Spleen (tissue), 11 donors: Measurements from ENCODE around the gene TNFSF15. TPM values are rescaled to one million over a fixed set of nuclear protein-coding genes. Genes with fewer than 3 reads are reported as not detected.

Experiments used
- DNase-seq: peaks from one replicate; pipeline ENCODE4 v3.0.0-alpha.2; 2020
- H3K27ac ChIP-seq, 8 donors: fragments of 200-600 bp; sonication (generic) in 7 of 8; 1 replicate in 4 of 8; 2 replicates in 4 of 8; pipeline versions ENCODE4 v1.5.0 to v1.8.0; 2016 to 2021; ENCODE audit warnings: inconsistent platforms in 4 of 8, mild to moderate bottlenecking in 4 of 8, moderate library complexity in 1 of 8
- H3K27me3 ChIP-seq, 7 donors: fragments of 200-600 bp; sonication (generic) in 6 of 7; replicated peaks in 1 of 7; 1 replicate in 4 of 7; 2 replicates in 3 of 7; pipeline versions ENCODE4 v1.5.0 to v1.8.0; 2016 to 2021; ENCODE audit warnings: inconsistent platforms in 3 of 7, mild to moderate bottlenecking in 1 of 7
- H3K36me3 ChIP-seq, 6 donors: fragments of 200-600 bp; sonication (generic) in 5 of 6; 1 replicate in 4 of 6; 2 replicates in 2 of 6; pipeline versions ENCODE4 v1.5.0 to v1.8.0; 2016 to 2021; ENCODE audit warnings: inconsistent platforms in 2 of 6
- H3K4me1 ChIP-seq, 6 donors: fragments of 200-600 bp; sonication (generic) in 5 of 6; 1 replicate in 3 of 6; 2 replicates in 3 of 6; pipeline versions ENCODE4 v1.5.0 to v1.8.0; 2016 to 2021; ENCODE audit warnings: inconsistent platforms in 3 of 6
- H3K4me3 ChIP-seq, 8 donors: fragments of 200-600 bp; sonication (generic) in 7 of 8; 1 replicate in 4 of 8; 2 replicates in 4 of 8; pipeline versions ENCODE4 v1.5.0 to v1.8.0; 2016 to 2021; ENCODE audit warnings: inconsistent platforms in 4 of 8, mild to moderate bottlenecking in 4 of 8, moderate library complexity in 2 of 8
- H3K9me3 ChIP-seq, 8 donors: fragments of 200-600 bp; sonication (generic) in 7 of 8; 1 replicate in 4 of 8; 2 replicates in 4 of 8; pipeline versions ENCODE4 v1.5.0 to v1.8.0; 2016 to 2021; ENCODE audit warnings: inconsistent platforms in 4 of 8
- CTCF ChIP-seq, 11 experiments: fragments of 200-600 bp in 7 of 11; fragments of 450-650 bp in 4 of 11; sonication (generic) in 4 of 11; IDR thresholded peaks in 8 of 11; conservative IDR thresholded peaks in 3 of 11; 1 replicate in 7 of 11; 2 replicates in 4 of 11; pipeline versions ENCODE4 v1.4.0 to v1.8.0; 2016 to 2021; ENCODE audit warnings: antibody characterized with exemption in 11 of 11, inconsistent platforms in 4 of 11, mild to moderate bottlenecking in 1 of 11
- POLR2A ChIP-seq, 3 donors: fragments of 450-650 bp; IDR thresholded peaks; one replicate each; pipeline ENCODE4 v1.5.1; 2017; ENCODE audit warnings: antibody characterized with exemption in 3 of 3, mild to moderate bottlenecking in 1 of 3
- POLR2AphosphoS5 ChIP-seq, 3 donors: sonication (generic); formaldehyde crosslinking; IDR thresholded peaks; one replicate each; pipeline ENCODE4 v1.5.1; 2017; ENCODE audit warnings: antibody characterized with exemption in 3 of 3
- WGBS, 5 donors: extraction: QIAGEN DNeasy Blood & Tissue Kit in 3 of 5; methylation state at CpG; one replicate each; pipeline versions ENCODE4 v1.1.5 to v1.1.7; 2013 to 2018; 5-methylcytosine and 5-hydroxymethylcytosine counted together
- intact Hi-C: fragments of 100-400 bp; cut with DNase I; formaldehyde crosslinking; loops from one replicate; pipeline ENCODE4 v1.15.0; 2023; ENCODE audit warnings: low total_unique reads
- polyA plus RNA-seq, 3 donors: library from polyadenylated mRNA; stranded (reverse); fragments of 200-250 nt; gene quantifications; one replicate each; pipeline ENCODE4 v1.2.1, GENCODE V29; 2013
- total RNA-seq, 7 donors: library from RNA; depleted of rRNA in 3 of 7; stranded (reverse); fragments of >200 nt in 3 of 7; fragmentation: NEBNext Ultra II Directional in 4 of 7; extraction: Animal tissue kit (Norgen Biotek cat#: 25700) in 4 of 7; gene quantifications; one replicate each; pipeline versions ENCODE4 v1.1.0 to v1.2.1, GENCODE V29; 2016 to 2021
- donor health status: healthy with polysubstance abuse.
- donor health status: DM: no; HTN: no; CAD: no; lungs with moderate emphysema.
- donor health status: DM: no; HTN: no; CAD: no.
- donor health status: Bipolar disorder and iron deficiency.
- donor health status: healthy.
- donor health status: DM: no; HTN: no; CAD: no.
- donor health status: DM: yes; HTN: yes; CAD: no.

Gene TNFSF15
- total and polyA plus RNA-seq, 10 donors: 0.22 to 1.8 (median 0.60) TPM

GRCh38 chr9:114825126-114825795, 19.4 kb upstream of the TNFSF15 start:
- Histone ChIP-seq H3K27me3 (no peaks in the 10 kb centered on the region), H3K4me3 (no peak overlapping the region), H3K4me1 (no peaks in the 10 kb centered on the region), H3K9me3 (no peaks in the 10 kb centered on the region), H3K27ac (no peak overlapping the region), H3K36me3 (no peaks in the 10 kb centered on the region)
- intact Hi-C loops: no loop called here
- DNase-seq: no peak
- TF ChIP-seq CTCF (IDR thresholded peaks at IDR 0.05 in 8 of 11, conservative IDR thresholded peaks at IDR 0.05 in 3 of 11) (no peak), POLR2A (IDR thresholded peaks at IDR 0.05) (no peak), POLR2AphosphoS5 (IDR thresholded peaks at IDR 0.05) (no peak)
- WGBS, 5 donors: 88 to 94% (median 93%) methylated on average over 4 of the region's 4 CpGs

GRCh38 chr9:114824110-114824509, 18.3 kb upstream of the TNFSF15 start:
- DNase-seq: no peak
- no peak overlapping the region for H3K27ac ChIP-seq
- intact Hi-C loops: no loop called here
- WGBS, 5 donors: 21 to 56% (median 38%) methylated on average over 1 of the region's 1 CpG
- H3K27me3 ChIP-seq: no peaks in the 10 kb centered on the region
- no peak overlapping the region for H3K4me3 ChIP-seq
- TF ChIP-seq POLR2A (IDR thresholded peaks at IDR 0.05) (no peak), POLR2AphosphoS5 (IDR thresholded peaks at IDR 0.05) (no peak), CTCF (IDR thresholded peaks at IDR 0.05 in 8 of 11, conservative IDR thresholded peaks at IDR 0.05 in 3 of 11) (no peak)
- H3K36me3 ChIP-seq: no peaks in the 10 kb centered on the region
- H3K4me1 ChIP-seq: no peaks in the 10 kb centered on the region
- no peaks in the 10 kb centered on the region for H3K9me3 ChIP-seq

- no peak for TF ChIP-seq POLR2A (IDR thresholded peaks at IDR 0.05)
- no peak for TF ChIP-seq CTCF (IDR thresholded peaks at IDR 0.05 in 8 of 11, conservative IDR thresholded peaks at IDR 0.05 in 3 of 11)
- no peak for TF ChIP-seq POLR2AphosphoS5 (IDR thresholded peaks at IDR 0.05)
- Histone ChIP-seq H3K9me3 (no peaks in the 10 kb centered on the region), H3K27me3 (no peaks in the 10 kb centered on the region), H3K4me3 (no peak overlapping the region), H3K36me3 (no peaks in the 10 kb centered on the region), H3K27ac (no peak overlapping the region), H3K4me1 (no peaks in the 10 kb centered on the region)
- DNase-seq: no peak
- 81 to 96% (median 90%) methylated on average over 1 of the region's 1 CpG for WGBS, 5 donors
- intact Hi-C loops: no loop called here
Observed at GRCh38 chr9:114823441-114823840, 17.6 kb upstream of the TNFSF15 start.

GRCh38 chr9:114822708-114823107, 16.9 kb upstream of the TNFSF15 start:
- Histone ChIP-seq H3K4me3 (no peak overlapping the region), H3K27ac (no peak overlapping the region), H3K9me3 (no peaks in the 10 kb centered on the region), H3K27me3 (no peaks in the 10 kb centered on the region), H3K4me1 (no peaks in the 10 kb centered on the region), H3K36me3 (no peaks in the 10 kb centered on the region)
- DNase-seq: no peak
- intact Hi-C loops: no loop called here
- no peak for TF ChIP-seq CTCF (IDR thresholded peaks at IDR 0.05 in 8 of 11, conservative IDR thresholded peaks at IDR 0.05 in 3 of 11)
- TF ChIP-seq POLR2A (IDR thresholded peaks at IDR 0.05): no peak
- no peak for TF ChIP-seq POLR2AphosphoS5 (IDR thresholded peaks at IDR 0.05)
- WGBS, 5 donors: 47 to 70% (median 60%) methylated on average over 2 of the region's 2 CpGs
